Panc1 (cell line): ENCODE data around the gene ATG14. TPM values are rescaled to one million over a fixed set of nuclear protein-coding genes. Genes with fewer than 3 reads are reported as not detected.

Experiments
- ATAC-seq: fragments of 200-7000 bp; cut with Tn5 transposase; 2 replicates; pipeline ENCODE4 v1.9.1; 2020; ENCODE audit warnings: mild to moderate bottlenecking, moderate library complexity
- BruUV-seq: library from RNA; stranded (reverse); fragments of 400-500 nt; replicated peaks from 2 replicates; lab custom pipeline; 2021; lab: Mats Ljungman, UMichigan
- CTCF ChIA-PET: fragments of 300-600 bp; sonication (Branson Sonifier 250); formaldehyde crosslinking; loops from one replicate; lab custom pipeline; 2022; ENCODE audit warnings: antibody characterized with exemption; lab: Charles Lee
- POLR2A ChIA-PET: fragments of 300-600 bp; sonication (Branson Sonifier 250); formaldehyde crosslinking; loops from one replicate; lab custom pipeline; 2022; ENCODE audit warnings: antibody characterized with exemption; lab: Charles Lee
- DNase-seq: peaks from one replicate; pipeline ENCODE4 v3.0.0-alpha.2; 2010; ENCODE audit warnings: low read depth, low spot score
- H3K27ac ChIP-seq: 2 replicates; pipeline ENCODE4 v1.5.1; 2011; ENCODE audit warnings: mild to moderate bottlenecking, low read length, inconsistent platforms
- H3K27me3 ChIP-seq: fragments of 200-500 bp; sonication (Bioruptor generic); 2 replicates; pipeline ENCODE4 v1.6.0; 2014; ENCODE audit warnings: low read length, inconsistent platforms; ENCODE audit not compliant: control insufficient read depth, insufficient read depth
- H3K36me3 ChIP-seq: fragments of 200-500 bp; sonication (Bioruptor generic); 2 replicates; pipeline ENCODE4 v1.5.1; 2014; ENCODE audit warnings: inconsistent platforms, mild to moderate bottlenecking, low read length, moderate library complexity; ENCODE audit not compliant: control insufficient read depth, insufficient read depth
- H3K4me1 ChIP-seq: 2 replicates; pipeline ENCODE4 v1.5.1; 2011; ENCODE audit warnings: inconsistent platforms, mild to moderate bottlenecking, low read length, moderate library complexity; ENCODE audit not compliant: control insufficient read depth, insufficient read depth
- H3K4me3 ChIP-seq, 2 experiments: 2 replicates each; pipeline ENCODE4 v1.5.1; 2011 to 2012; ENCODE audit warnings: low read depth in 2 of 2, low read length in 2 of 2, mild to moderate bottlenecking in 2 of 2, inconsistent platforms in 1 of 2, moderate library complexity in 1 of 2
- H3K9me3 ChIP-seq: fragments of 200-500 bp; sonication (Bioruptor generic); 2 replicates; pipeline ENCODE4 v1.5.1; 2014; ENCODE audit warnings: low read depth, mild to moderate bottlenecking, inconsistent platforms, low read length, moderate library complexity; ENCODE audit not compliant: control insufficient read depth, insufficient read depth
- POLR2AphosphoS5 ChIP-seq: IDR thresholded peaks from 2 replicates; pipeline ENCODE4 v1.6.1; 2012; ENCODE audit warnings: mild to moderate bottlenecking, low read depth, low read length, moderate library complexity
- REST ChIP-seq, 2 experiments: IDR thresholded peaks; 2 replicates each; pipeline ENCODE4 v1.6.1; 2011 to 2012; ENCODE audit warnings: low read depth in 2 of 2, control low read depth in 1 of 2, low read length in 1 of 2, mild to moderate bottlenecking in 1 of 2, moderate library complexity in 1 of 2; ENCODE audit not compliant: insufficient read depth in 1 of 2
- SIN3A ChIP-seq: IDR thresholded peaks from 2 replicates; pipeline ENCODE4 v1.6.1; 2012; ENCODE audit warnings: low read depth, mild to moderate bottlenecking, low read length, moderate library complexity, borderline replicate concordance; ENCODE audit not compliant: insufficient read depth
- TCF7L2 ChIP-seq: IDR thresholded peaks from 2 replicates; pipeline ENCODE4 v1.6.1; 2011; ENCODE audit warnings: mild to moderate bottlenecking, low read depth, low read length, inconsistent platforms
- in situ Hi-C: cut with HindIII; loops from 2 replicates; pipeline ENCODE4 v1.10.0; 2016; ENCODE audit warnings: low sequenced_read_pairs, low pct_unique_long_range_greater_than_20kb
- intact Hi-C: fragments of 100-400 bp; cut with micrococcal nuclease; formaldehyde crosslinking; loops from one replicate; pipeline ENCODE4 v1.10.0; 2022; ENCODE audit not compliant: unreplicated experiment
- total RNA-seq: library from RNA; stranded (reverse); gene quantifications from one replicate; pipeline ENCODE4 v1.2.1, GENCODE V29; 2021; ENCODE audit not compliant: unreplicated experiment
- TF ChIP-seq, protein P1 (sequence below): fragments of 450-650 bp; IDR thresholded peaks from 2 replicates; pipeline ENCODE4 v1.5.1; 2017; ENCODE audit warnings: mild to moderate bottlenecking

The ATG14 gene
- total RNA-seq, 1 experiment from 2014 or later = 7.1 TPM

DNA sequence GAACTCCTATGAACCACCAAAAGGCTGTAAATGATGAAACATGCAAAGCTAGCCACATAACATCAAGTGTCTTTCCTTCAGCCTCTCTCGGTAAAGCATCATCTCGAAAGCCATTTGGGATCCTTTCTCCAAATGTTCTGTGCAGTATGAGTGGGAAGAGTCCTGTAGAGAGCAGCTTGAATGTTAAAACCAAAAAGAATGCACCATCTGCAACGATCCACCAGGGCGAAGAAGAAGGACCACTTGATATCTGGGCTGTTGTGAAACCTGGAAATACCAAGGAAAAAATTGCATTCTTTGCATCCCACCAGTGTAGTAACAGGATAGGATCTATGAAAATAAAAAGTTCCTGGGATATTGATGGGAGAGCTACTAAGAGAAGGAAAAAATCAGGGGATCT is 61.2 kb downstream of the ATG14 start:
- ATAC-seq (no peak), DNase-seq (no peak)
- H3K9me3 ChIP-seq = no peaks in the 10 kb centered on the region
- in situ Hi-C loops (no loop called here), intact Hi-C loops (loop anchor here (5.0 kb wide), 1 partner anchor 138 kb away; no protein-coding TSS in a partner anchor)
- no peak overlapping the region for H3K4me3 ChIP-seq
- BruUV-seq = no TSS peak
- no peak overlapping the region for H3K27ac ChIP-seq
- H3K27me3 ChIP-seq = no peaks in the 10 kb centered on the region
- no peaks in the 10 kb centered on the region for H3K4me1 ChIP-seq
- TF ChIP-seq SIN3A (no peak), TCF7L2 (no peak), POLR2AphosphoS5 (no peak), REST (IDR thresholded peaks at IDR 0.05; ENCODE audit: insufficient read depth in 1 of 2, low read depth in 2 of 2, low read length in 1 of 2) (no peak)
- TF ChIP-seq, protein P1, sequence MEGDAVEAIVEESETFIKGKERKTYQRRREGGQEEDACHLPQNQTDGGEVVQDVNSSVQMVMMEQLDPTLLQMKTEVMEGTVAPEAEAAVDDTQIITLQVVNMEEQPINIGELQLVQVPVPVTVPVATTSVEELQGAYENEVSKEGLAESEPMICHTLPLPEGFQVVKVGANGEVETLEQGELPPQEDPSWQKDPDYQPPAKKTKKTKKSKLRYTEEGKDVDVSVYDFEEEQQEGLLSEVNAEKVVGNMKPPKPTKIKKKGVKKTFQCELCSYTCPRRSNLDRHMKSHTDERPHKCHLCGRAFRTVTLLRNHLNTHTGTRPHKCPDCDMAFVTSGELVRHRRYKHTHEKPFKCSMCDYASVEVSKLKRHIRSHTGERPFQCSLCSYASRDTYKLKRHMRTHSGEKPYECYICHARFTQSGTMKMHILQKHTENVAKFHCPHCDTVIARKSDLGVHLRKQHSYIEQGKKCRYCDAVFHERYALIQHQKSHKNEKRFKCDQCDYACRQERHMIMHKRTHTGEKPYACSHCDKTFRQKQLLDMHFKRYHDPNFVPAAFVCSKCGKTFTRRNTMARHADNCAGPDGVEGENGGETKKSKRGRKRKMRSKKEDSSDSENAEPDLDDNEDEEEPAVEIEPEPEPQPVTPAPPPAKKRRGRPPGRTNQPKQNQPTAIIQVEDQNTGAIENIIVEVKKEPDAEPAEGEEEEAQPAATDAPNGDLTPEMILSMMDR = no peak
- POLR2A ChIA-PET = no interaction called here
- H3K36me3 ChIP-seq = no peaks in the 10 kb centered on the region; the same call in none of the 2 replicates
- CTCF ChIA-PET = no interaction called here

GRCh38 chr14:55349565-55349964 is 62.1 kb downstream of the ATG14 start:
- POLR2A ChIA-PET = no interaction called here
- H3K27ac ChIP-seq = no peak overlapping the region
- no peak for ATAC-seq
- no peaks in the 10 kb centered on the region; the same call in none of the 2 replicates for H3K36me3 ChIP-seq
- H3K9me3 ChIP-seq = no peaks in the 10 kb centered on the region
- no TSS peak for BruUV-seq
- in situ Hi-C loops (no loop called here), intact Hi-C loops (loop anchor here (10.0 kb wide), 1 partner anchor 75 kb away; the partner anchor contains the start of gene FBXO34)
- H3K27me3 ChIP-seq = no peaks in the 10 kb centered on the region
- H3K4me1 ChIP-seq = no peaks in the 10 kb centered on the region
- H3K4me3 ChIP-seq = no peak overlapping the region
- CTCF ChIA-PET = no interaction called here
- no peak for DNase-seq
- no peak for TF ChIP-seq POLR2AphosphoS5
- TF ChIP-seq TCF7L2 = no peak
- TF ChIP-seq REST (IDR thresholded peaks at IDR 0.05; ENCODE audit: insufficient read depth in 1 of 2, low read depth in 2 of 2, low read length in 1 of 2) = no peak
- TF ChIP-seq SIN3A = no peak
- TF ChIP-seq, protein P1 = no peak
